HT-29 (cell line): Measurements from ENCODE around the gene TOMM70. TPM values are rescaled to one million over a fixed set of nuclear protein-coding genes. Genes with fewer than 3 reads are reported as not detected.

ENCODE experiments used
- DNase-seq: peaks from one replicate; pipeline ENCODE4 v3.0.0-alpha.2; 2015; ENCODE audit warnings: low spot score
- total RNA-seq: library from RNA; depleted of rRNA; stranded (reverse); fragments of >200 nt; shearing (Covaris generic); gene quantifications from 2 replicates; pipeline ENCODE4 v1.2.3, GENCODE V29; 2014; rRNA removed

Gene TOMM70
- total RNA-seq, 1 experiment from 2014 or later, result 43.7 TPM

DNA sequence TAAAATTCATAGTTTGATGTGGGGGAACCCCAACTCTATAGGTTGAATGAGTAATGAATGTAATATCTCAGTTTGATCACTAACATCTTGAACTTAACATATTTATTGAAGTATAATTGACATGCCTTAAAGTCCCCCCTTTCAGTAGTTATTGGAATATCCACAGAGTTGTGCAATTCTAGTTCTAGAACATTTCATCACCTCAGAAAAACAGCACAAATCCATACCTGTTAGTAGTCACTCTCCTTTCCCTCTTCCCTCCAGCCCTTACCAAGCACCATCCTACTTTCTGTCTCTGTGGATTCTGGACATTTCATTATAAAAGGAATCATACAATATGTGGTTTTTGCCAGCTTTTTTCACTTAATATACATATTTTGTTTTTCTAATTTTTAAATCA, 75.1 kb downstream of the TOMM70 start:
- DNase-seq, result no peak

DNA sequence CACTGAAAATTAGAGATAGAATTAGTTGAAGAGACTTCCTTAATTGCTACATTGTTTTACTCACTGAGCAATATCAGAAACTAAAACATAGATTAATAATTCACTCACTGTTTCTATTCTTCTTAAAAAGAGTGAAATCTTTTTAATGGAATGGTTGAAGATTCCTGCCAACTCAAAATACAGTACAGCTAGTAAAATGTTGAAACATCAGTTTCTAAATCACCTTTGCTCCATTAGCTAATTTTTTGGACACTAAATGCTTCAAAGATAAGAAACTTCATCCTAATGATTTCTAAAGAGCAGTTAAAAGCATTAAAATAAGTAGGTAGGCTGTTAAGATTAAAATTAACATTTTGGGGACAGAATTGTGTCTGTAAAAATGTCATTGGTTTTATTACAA, 76.8 kb downstream of the TOMM70 start:
- DNase-seq, result no peak

DNA sequence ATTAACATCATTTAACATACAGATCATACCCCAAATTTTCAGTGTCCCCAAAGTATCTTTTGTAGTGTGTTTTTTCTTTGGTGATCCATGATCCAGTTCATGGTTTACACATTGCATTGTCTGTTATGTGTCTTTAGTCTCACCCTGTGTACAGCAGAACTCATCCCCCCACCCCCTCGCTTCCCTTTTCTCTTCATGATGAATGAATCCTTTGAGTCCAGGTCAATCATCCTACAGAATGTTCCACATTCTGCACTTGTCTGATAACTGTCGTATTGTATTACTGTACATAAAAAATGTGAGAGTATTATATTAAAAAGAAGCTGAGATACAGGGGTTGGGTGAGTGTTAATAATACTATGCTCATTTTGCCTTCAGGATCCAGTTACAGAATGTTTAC, 80.9 kb downstream of the TOMM70 start:
- no peak for DNase-seq

DNA sequence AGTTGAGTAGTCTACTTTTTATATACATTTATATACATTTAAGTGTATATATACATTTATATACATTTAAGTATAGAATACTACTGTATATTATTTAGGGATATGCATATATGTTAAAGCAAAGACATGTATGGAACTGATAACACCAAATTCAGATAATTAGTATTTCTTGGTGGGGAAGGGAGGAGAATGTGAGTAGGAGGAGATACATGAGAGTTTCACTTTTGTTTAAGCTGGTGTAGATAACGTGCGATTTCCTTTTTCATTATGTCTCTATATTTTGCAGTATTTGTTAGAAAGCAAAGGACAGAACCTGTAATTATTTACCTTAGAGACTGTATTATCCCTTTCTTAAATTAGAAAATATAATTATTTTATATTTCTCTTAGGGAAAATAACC, 83.0 kb downstream of the TOMM70 start:
- DNase-seq, result no peak

DNA sequence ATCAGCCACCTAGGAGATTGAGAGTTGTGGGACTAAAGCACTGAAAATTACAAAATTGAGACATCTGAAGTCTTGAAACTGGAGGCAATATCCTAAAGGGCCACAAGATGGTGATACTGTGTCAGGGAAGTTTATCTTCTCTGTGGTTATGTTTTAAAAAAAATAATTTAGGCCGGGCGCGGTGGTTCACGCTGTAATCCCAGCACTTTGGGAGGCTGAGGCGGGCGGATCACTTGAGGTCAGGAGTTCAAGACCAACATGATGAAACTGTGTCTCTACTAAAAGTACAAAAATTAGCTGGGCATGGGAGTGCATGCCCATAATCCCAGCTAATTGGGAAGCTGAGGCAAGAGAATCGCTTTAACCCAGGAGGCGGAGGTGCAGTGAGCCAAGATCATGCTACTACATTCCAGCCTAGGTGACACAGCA, 84.2 kb downstream of the TOMM70 start:
- DNase-seq, result peak; percentile 80

Other genes starting within 250 kb of the TOMM70 start
- gene TBC1D23, start 140.1 kb downstream of the TOMM70 start, total RNA-seq, result 9.4 and 10.6 TPM in 2 replicates
- gene NIT2, start 66.3 kb downstream of the TOMM70 start, total RNA-seq, result 22.0 and 27.0 TPM in 2 replicates
- gene LNP1, start 450 bp upstream of the TOMM70 start, total RNA-seq, result 0.81 and 1.9 TPM in 2 replicates
- gene TMEM45A, start 91.5 kb upstream of the TOMM70 start, total RNA-seq, result 0.13 and 0.65 TPM in 2 replicates
- gene ADGRG7, start 208.5 kb upstream of the TOMM70 start, total RNA-seq, result 0.08 and 0.13 TPM in 2 replicates